Endothelial cell of coronary artery (primary cell): Measurements from ENCODE around the gene B4GALNT4. TPM values are rescaled to one million over a fixed set of nuclear protein-coding genes. Genes with fewer than 3 reads are reported as not detected.

ENCODE experiments used
- total RNA-seq: library from RNA; depleted of rRNA; stranded (reverse); fragments of >200 nt; gene quantifications from 2 replicates; pipeline ENCODE4 v1.2.3, GENCODE V29; 2014

Gene B4GALNT4, protein sequence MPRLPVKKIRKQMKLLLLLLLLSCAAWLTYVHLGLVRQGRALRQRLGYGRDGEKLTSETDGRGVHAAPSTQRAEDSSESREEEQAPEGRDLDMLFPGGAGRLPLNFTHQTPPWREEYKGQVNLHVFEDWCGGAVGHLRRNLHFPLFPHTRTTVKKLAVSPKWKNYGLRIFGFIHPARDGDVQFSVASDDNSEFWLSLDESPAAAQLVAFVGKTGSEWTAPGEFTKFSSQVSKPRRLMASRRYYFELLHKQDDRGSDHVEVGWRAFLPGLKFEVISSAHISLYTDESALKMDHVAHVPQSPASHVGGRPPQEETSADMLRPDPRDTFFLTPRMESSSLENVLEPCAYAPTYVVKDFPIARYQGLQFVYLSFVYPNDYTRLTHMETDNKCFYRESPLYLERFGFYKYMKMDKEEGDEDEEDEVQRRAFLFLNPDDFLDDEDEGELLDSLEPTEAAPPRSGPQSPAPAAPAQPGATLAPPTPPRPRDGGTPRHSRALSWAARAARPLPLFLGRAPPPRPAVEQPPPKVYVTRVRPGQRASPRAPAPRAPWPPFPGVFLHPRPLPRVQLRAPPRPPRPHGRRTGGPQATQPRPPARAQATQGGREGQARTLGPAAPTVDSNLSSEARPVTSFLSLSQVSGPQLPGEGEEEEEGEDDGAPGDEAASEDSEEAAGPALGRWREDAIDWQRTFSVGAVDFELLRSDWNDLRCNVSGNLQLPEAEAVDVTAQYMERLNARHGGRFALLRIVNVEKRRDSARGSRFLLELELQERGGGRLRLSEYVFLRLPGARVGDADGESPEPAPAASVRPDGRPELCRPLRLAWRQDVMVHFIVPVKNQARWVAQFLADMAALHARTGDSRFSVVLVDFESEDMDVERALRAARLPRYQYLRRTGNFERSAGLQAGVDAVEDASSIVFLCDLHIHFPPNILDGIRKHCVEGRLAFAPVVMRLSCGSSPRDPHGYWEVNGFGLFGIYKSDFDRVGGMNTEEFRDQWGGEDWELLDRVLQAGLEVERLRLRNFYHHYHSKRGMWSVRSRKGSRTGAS
- 2.5 and 4.6 TPM in 2 replicates for total RNA-seq

DNA sequence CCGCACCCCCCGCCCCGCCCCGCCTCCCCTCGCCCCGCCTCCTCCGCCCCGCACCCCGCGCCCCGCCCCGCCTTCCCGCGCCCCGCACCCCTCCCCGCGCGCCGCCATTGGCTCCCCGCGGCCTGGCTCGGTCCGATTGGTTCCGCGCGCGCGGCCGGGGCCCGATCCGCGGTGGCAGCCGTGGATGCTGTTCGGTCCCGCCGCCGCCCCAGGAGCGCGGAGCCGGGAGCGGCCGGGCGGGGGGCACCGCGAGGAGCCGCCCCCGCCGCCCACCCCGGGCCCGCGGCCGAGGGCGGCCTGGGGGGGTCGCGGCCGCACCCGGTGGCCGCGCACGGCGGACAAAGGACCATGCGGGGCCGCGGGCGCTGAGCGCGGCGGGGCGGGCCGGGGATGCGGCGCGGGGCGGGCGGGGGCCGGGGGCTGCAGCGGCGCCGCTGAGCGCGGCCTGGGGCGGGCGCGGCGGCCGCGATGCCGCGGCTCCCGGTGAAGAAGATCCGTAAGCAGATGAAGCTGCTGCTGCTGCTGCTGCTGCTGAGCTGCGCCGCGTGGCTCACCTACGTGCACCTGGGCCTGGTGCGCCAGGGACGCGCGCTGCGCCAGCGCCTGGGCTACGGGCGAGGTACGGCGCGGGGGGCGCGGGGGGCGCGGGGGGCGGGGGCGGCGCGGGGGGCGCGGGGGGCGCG is at the start of gene B4GALNT4:
B4GALNT4 (plus strand) TSS at position 164 of the 683 bp plus-strand sequence; CDS start at position 469, 305 bp downstream.

DNA sequence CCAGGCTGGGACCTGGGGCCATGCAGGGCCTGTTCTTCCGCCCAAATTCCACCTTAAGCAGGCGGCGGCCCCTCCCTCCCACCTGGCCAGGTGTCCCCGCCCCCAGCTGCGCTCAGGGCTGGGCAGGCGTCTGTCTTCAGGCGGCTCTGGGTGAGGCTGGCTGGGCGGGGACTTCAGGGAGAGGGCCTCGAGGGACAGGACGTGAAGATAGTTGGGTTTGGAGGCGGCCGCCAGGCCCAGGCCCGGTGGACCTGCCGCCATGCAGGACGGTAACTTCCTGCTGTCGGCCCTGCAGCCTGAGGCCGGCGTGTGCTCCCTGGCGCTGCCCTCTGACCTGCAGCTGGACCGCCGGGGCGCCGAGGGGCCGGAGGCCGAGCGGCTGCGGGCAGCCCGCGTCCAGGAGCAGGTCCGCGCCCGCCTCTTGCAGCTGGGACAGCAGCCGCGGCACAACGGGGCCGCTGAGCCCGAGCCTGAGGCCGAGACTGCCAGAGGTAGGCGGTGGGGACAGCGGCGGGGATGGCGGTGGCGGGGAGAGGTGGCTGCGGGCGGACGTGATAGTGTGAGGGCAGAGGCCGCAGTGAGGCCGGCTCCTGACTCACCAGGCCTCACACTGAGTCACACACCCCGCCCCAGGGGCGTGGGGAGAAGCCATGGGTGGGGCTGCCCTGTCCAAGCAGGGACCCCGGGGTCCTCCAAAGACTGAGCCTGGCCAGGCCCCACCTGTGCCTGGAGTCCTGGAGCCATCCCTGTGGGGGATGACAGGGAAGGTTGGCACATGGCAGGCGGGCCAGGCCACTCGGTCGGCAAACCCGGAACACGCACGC is 24.9 kb downstream of the B4GALNT4 start, which contains the start of gene PKP3:
PKP3 (plus strand) TSS at position 176 of the 824 bp plus-strand sequence; CDS start at position 260, 84 bp downstream.

Other genes with a start within 250 kb of the B4GALNT4 start
- gene SCGB1C1, start 176.4 kb upstream of the B4GALNT4 start, total RNA-seq = not detected in 2 replicates
- gene BET1L, start 162.1 kb upstream of the B4GALNT4 start, total RNA-seq = 10.0 and 17.7 TPM in 2 replicates
- 152 and 204 TPM in 2 replicates for gene RIC8A, start 161.8 kb upstream of the B4GALNT4 start, total RNA-seq
- 4.9 and 6.6 TPM in 2 replicates for gene SIRT3, start 133.2 kb upstream of the B4GALNT4 start, total RNA-seq
- gene PSMD13, start 132.5 kb upstream of the B4GALNT4 start, total RNA-seq = 223 and 325 TPM in 2 replicates
- not detected in 2 replicates for gene NLRP6, start 91.1 kb upstream of the B4GALNT4 start, total RNA-seq
- 7.7 and 18.4 TPM in 2 replicates for gene PGGHG, start 80.4 kb upstream of the B4GALNT4 start, total RNA-seq
- gene IFITM5, start 70.0 kb upstream of the B4GALNT4 start, total RNA-seq = not detected in 2 replicates
- 29.3 and 48.9 TPM in 2 replicates for gene IFITM2, start 61.7 kb upstream of the B4GALNT4 start, total RNA-seq
- 2.1 and 8.3 TPM in 2 replicates for gene IFITM1, start 55.5 kb upstream of the B4GALNT4 start, total RNA-seq
- 30.3 and 64.5 TPM in 2 replicates for gene IFITM3, start 48.6 kb upstream of the B4GALNT4 start, total RNA-seq
- 0.09 and 1.3 TPM in 2 replicates for gene PKP3, start 24.7 kb downstream of the B4GALNT4 start, total RNA-seq
- 28.6 and 35.5 TPM in 2 replicates for gene SIGIRR, start 45.5 kb downstream of the B4GALNT4 start, total RNA-seq
- gene ANO9, start 72.5 kb downstream of the B4GALNT4 start, total RNA-seq = 0.09 TPM in 2 replicates
- gene PTDSS2, start 80.8 kb downstream of the B4GALNT4 start, total RNA-seq = 33.9 and 34.7 TPM in 2 replicates
- gene RNH1, start 137.7 kb downstream of the B4GALNT4 start, total RNA-seq = 203 and 307 TPM in 2 replicates
- gene HRAS, start 166.1 kb downstream of the B4GALNT4 start, total RNA-seq = 77.6 and 97.3 TPM in 2 replicates
- 0.27 and 0.47 TPM in 2 replicates for gene LRRC56, start 168.0 kb downstream of the B4GALNT4 start, total RNA-seq
- 0.36 and 1.1 TPM in 2 replicates for gene LMNTD2, start 191.2 kb downstream of the B4GALNT4 start, total RNA-seq
- gene RASSF7, start 191.5 kb downstream of the B4GALNT4 start, total RNA-seq = 10.4 and 14.9 TPM in 2 replicates
- gene PHRF1, start 207.0 kb downstream of the B4GALNT4 start, total RNA-seq = 25.6 and 33.3 TPM in 2 replicates
- gene IRF7, start 246.5 kb downstream of the B4GALNT4 start, total RNA-seq = 10.4 and 11.3 TPM in 2 replicates